SK-N-SH treated with all-trans-retinoic acid at 6 μM for 48 hours (cell line): ENCODE results near the gene C20orf144.

Experiments used
- ATAC-seq: fragments of 200-7000 bp; cut with Tn5 transposase; 3 replicates; pipeline ENCODE4 v1.9.1; 2020; ENCODE audit warnings: mild to moderate bottlenecking, moderate library complexity
- ARNTL ChIP-seq: fragments of 450-650 bp; formaldehyde crosslinking; IDR thresholded peaks from 2 replicates; pipeline ENCODE4 v1.5.0; 2020; ENCODE audit warnings: low read depth, mild to moderate bottlenecking, moderate library complexity, borderline replicate concordance
- BACH2 ChIP-seq: fragments of 250-450 bp; sonication (Bioruptor Pico); IDR thresholded peaks from 2 replicates; pipeline ENCODE4 v1.9.0; 2021; ENCODE audit warnings: mild to moderate bottlenecking, borderline replicate concordance
- CSDC2 ChIP-seq: fragments of 250-450 bp; sonication (Bioruptor Pico); IDR thresholded peaks from 2 replicates; pipeline ENCODE4 v1.5.0; 2020; ENCODE audit warnings: mild to moderate bottlenecking, moderate library complexity
- ESRRG ChIP-seq: fragments of 250-450 bp; sonication (Bioruptor Pico); IDR thresholded peaks from 2 replicates; pipeline ENCODE4 v1.6.1; 2021; ENCODE audit warnings: mild to moderate bottlenecking
- GLIS3 ChIP-seq: fragments of 250-450 bp; sonication (Bioruptor Pico); IDR thresholded peaks from 2 replicates; pipeline ENCODE4 v1.5.0; 2020; ENCODE audit warnings: mild to moderate bottlenecking, moderate library complexity
- ISL1 ChIP-seq: fragments of 250-450 bp; sonication (Bioruptor Pico); IDR thresholded peaks from 2 replicates; pipeline ENCODE4 v2.1.2; 2022; ENCODE audit warnings: mild to moderate bottlenecking, moderate library complexity
- OSR1 ChIP-seq: fragments of 250-450 bp; sonication (Bioruptor Pico); IDR thresholded peaks from 2 replicates; pipeline ENCODE4 v1.8.0; 2022; ENCODE audit warnings: moderate library complexity, mild to moderate bottlenecking, inconsistent platforms
- PPARA ChIP-seq: fragments of 250-450 bp; sonication (Bioruptor Pico); IDR thresholded peaks from 2 replicates; pipeline ENCODE4 v1.5.0; 2020; ENCODE audit warnings: mild to moderate bottlenecking, borderline replicate concordance
- RARB ChIP-seq: fragments of 250-450 bp; sonication (Bioruptor Pico); IDR thresholded peaks from 2 replicates; pipeline ENCODE4 v1.8.0; 2021; ENCODE audit warnings: mild to moderate bottlenecking, moderate library complexity
- SNAI2 ChIP-seq: fragments of 250-450 bp; sonication (Bioruptor Pico); IDR thresholded peaks from 2 replicates; pipeline ENCODE4 v1.5.0; 2020; ENCODE audit warnings: mild to moderate bottlenecking, moderate library complexity
- TOX ChIP-seq: fragments of 250-450 bp; sonication (Bioruptor Pico); IDR thresholded peaks from 2 replicates; pipeline ENCODE4 v1.8.0; 2021; ENCODE audit warnings: mild to moderate bottlenecking, moderate library complexity, borderline replicate concordance
- ZC3H10 ChIP-seq: fragments of 250-450 bp; sonication (Bioruptor Pico); IDR thresholded peaks from 2 replicates; pipeline ENCODE4 v1.5.1; 2021; ENCODE audit warnings: mild to moderate bottlenecking, moderate library complexity
- ZFP3 ChIP-seq: fragments of 250-450 bp; sonication (Bioruptor Pico); IDR thresholded peaks from 2 replicates; pipeline ENCODE4 v1.5.0; 2020; ENCODE audit warnings: mild to moderate bottlenecking, moderate library complexity
- ZFP30 ChIP-seq: fragments of 450-650 bp; formaldehyde crosslinking; IDR thresholded peaks from 2 replicates; pipeline ENCODE4 v1.5.0; 2022; ENCODE audit warnings: mild to moderate bottlenecking, moderate library complexity
- ZNF565 ChIP-seq: fragments of 450-650 bp; formaldehyde crosslinking; conservative IDR thresholded peaks from 2 replicates; pipeline ENCODE4 v1.5.0; 2020; ENCODE audit warnings: low read depth, mild to moderate bottlenecking, moderate library complexity
- ZNF70 ChIP-seq: fragments of 450-650 bp; formaldehyde crosslinking; IDR thresholded peaks from 2 replicates; pipeline ENCODE4 v1.5.0; 2020; ENCODE audit warnings: mild to moderate bottlenecking, moderate library complexity
- ZNF8 ChIP-seq: fragments of 450-650 bp; formaldehyde crosslinking; IDR thresholded peaks from 2 replicates; pipeline ENCODE4 v1.5.0; 2020; ENCODE audit warnings: mild to moderate bottlenecking, moderate library complexity
- TF ChIP-seq, protein P1 (sequence below): fragments of 250-450 bp; sonication (Bioruptor Pico); IDR thresholded peaks from 2 replicates; pipeline ENCODE4 v1.8.0; 2020; ENCODE audit warnings: mild to moderate bottlenecking, moderate library complexity, borderline replicate concordance
- TF ChIP-seq, protein P2 (sequence below): fragments of 250-450 bp; sonication (Bioruptor Pico); IDR thresholded peaks from 2 replicates; pipeline ENCODE4 v1.8.0; 2021; ENCODE audit warnings: low read depth, mild to moderate bottlenecking, moderate library complexity, borderline replicate concordance
- TF ChIP-seq, protein P3 (sequence below): fragments of 250-450 bp; sonication (Bioruptor Pico); IDR thresholded peaks from 2 replicates; pipeline ENCODE4 v1.5.1; 2021; ENCODE audit warnings: mild to moderate bottlenecking, moderate library complexity
- TF ChIP-seq, protein P4 (sequence below): fragments of 250-450 bp; sonication (Bioruptor Pico); IDR thresholded peaks from 2 replicates; pipeline ENCODE4 v1.5.1; 2020; ENCODE audit warnings: low read depth, mild to moderate bottlenecking, moderate library complexity
- TF ChIP-seq, protein P5 (sequence below): fragments of 250-450 bp; sonication (Bioruptor Pico); IDR thresholded peaks from 2 replicates; pipeline ENCODE4 v1.5.0; 2020; ENCODE audit warnings: mild to moderate bottlenecking, moderate library complexity

C20orf144 gene

DNA sequence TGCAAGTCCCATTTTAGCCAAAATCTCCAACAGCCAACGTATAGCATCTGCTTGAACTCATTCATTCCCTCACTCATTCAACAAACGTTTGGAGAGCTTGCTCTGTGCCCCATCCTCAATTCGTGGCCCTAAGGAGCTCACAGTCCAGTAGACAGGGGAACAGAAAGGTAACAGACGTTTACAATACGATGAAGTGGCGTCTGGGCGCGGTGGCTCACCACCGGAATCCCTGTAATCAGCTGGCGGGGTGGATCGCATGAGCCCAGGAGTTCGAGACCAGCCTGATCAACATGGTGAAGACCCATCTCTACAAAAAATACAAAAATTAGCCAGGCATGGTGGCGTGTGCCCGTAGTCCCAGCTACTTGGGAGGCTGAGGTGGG lies 24.8 kb downstream of the C20orf144 start:
- ATAC-seq, result no peak
- TF ChIP-seq PPARA (CRISPR knock-in tag), result no peak
- TF ChIP-seq, protein P1, sequence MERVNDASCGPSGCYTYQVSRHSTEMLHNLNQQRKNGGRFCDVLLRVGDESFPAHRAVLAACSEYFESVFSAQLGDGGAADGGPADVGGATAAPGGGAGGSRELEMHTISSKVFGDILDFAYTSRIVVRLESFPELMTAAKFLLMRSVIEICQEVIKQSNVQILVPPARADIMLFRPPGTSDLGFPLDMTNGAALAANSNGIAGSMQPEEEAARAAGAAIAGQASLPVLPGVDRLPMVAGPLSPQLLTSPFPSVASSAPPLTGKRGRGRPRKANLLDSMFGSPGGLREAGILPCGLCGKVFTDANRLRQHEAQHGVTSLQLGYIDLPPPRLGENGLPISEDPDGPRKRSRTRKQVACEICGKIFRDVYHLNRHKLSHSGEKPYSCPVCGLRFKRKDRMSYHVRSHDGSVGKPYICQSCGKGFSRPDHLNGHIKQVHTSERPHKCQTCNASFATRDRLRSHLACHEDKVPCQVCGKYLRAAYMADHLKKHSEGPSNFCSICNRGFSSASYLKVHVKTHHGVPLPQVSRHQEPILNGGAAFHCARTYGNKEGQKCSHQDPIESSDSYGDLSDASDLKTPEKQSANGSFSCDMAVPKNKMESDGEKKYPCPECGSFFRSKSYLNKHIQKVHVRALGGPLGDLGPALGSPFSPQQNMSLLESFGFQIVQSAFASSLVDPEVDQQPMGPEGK (CRISPR knock-in tag), result no peak
- no peak for TF ChIP-seq ZNF565 (CRISPR knock-in tag)
- TF ChIP-seq, protein P2, sequence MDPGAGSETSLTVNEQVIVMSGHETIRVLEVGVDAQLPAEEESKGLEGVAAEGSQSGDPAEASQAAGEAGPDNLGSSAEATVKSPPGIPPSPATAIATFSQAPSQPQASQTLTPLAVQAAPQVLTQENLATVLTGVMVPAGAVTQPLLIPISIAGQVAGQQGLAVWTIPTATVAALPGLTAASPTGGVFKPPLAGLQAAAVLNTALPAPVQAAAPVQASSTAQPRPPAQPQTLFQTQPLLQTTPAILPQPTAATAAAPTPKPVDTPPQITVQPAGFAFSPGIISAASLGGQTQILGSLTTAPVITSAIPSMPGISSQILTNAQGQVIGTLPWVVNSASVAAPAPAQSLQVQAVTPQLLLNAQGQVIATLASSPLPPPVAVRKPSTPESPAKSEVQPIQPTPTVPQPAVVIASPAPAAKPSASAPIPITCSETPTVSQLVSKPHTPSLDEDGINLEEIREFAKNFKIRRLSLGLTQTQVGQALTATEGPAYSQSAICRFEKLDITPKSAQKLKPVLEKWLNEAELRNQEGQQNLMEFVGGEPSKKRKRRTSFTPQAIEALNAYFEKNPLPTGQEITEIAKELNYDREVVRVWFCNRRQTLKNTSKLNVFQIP, result no peak
- no peak for TF ChIP-seq ESRRG (CRISPR knock-in tag)
- TF ChIP-seq, protein P3, sequence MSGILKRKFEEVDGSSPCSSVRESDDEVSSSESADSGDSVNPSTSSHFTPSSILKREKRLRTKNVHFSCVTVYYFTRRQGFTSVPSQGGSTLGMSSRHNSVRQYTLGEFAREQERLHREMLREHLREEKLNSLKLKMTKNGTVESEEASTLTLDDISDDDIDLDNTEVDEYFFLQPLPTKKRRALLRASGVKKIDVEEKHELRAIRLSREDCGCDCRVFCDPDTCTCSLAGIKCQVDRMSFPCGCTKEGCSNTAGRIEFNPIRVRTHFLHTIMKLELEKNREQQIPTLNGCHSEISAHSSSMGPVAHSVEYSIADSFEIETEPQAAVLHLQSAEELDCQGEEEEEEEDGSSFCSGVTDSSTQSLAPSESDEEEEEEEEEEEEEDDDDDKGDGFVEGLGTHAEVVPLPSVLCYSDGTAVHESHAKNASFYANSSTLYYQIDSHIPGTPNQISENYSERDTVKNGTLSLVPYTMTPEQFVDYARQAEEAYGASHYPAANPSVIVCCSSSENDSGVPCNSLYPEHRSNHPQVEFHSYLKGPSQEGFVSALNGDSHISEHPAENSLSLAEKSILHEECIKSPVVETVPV (CRISPR knock-in tag), result no peak
- TF ChIP-seq OSR1 (CRISPR knock-in tag), result no peak
- TF ChIP-seq ZFP3 (CRISPR knock-in tag), result no peak
- TF ChIP-seq SNAI2, result no peak
- no peak for TF ChIP-seq ZC3H10
- TF ChIP-seq GLIS3 (CRISPR knock-in tag), result no peak
- TF ChIP-seq, protein P4, sequence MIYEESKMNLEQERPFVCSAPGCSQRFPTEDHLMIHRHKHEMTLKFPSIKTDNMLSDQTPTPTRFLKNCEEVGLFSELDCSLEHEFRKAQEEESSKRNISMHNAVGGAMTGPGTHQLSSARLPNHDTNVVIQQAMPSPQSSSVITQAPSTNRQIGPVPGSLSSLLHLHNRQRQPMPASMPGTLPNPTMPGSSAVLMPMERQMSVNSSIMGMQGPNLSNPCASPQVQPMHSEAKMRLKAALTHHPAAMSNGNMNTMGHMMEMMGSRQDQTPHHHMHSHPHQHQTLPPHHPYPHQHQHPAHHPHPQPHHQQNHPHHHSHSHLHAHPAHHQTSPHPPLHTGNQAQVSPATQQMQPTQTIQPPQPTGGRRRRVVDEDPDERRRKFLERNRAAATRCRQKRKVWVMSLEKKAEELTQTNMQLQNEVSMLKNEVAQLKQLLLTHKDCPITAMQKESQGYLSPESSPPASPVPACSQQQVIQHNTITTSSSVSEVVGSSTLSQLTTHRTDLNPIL (CRISPR knock-in tag), result no peak
- TF ChIP-seq ARNTL (CRISPR knock-in tag), result no peak
- no peak for TF ChIP-seq RARB (CRISPR knock-in tag)
- no peak for TF ChIP-seq ISL1 (CRISPR knock-in tag)
- TF ChIP-seq, protein P5, sequence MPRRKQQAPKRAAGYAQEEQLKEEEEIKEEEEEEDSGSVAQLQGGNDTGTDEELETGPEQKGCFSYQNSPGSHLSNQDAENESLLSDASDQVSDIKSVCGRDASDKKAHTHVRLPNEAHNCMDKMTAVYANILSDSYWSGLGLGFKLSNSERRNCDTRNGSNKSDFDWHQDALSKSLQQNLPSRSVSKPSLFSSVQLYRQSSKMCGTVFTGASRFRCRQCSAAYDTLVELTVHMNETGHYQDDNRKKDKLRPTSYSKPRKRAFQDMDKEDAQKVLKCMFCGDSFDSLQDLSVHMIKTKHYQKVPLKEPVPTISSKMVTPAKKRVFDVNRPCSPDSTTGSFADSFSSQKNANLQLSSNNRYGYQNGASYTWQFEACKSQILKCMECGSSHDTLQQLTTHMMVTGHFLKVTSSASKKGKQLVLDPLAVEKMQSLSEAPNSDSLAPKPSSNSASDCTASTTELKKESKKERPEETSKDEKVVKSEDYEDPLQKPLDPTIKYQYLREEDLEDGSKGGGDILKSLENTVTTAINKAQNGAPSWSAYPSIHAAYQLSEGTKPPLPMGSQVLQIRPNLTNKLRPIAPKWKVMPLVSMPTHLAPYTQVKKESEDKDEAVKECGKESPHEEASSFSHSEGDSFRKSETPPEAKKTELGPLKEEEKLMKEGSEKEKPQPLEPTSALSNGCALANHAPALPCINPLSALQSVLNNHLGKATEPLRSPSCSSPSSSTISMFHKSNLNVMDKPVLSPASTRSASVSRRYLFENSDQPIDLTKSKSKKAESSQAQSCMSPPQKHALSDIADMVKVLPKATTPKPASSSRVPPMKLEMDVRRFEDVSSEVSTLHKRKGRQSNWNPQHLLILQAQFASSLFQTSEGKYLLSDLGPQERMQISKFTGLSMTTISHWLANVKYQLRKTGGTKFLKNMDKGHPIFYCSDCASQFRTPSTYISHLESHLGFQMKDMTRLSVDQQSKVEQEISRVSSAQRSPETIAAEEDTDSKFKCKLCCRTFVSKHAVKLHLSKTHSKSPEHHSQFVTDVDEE (CRISPR knock-in tag), result no peak
- no peak for TF ChIP-seq ZFP30 (CRISPR knock-in tag)

DNA sequence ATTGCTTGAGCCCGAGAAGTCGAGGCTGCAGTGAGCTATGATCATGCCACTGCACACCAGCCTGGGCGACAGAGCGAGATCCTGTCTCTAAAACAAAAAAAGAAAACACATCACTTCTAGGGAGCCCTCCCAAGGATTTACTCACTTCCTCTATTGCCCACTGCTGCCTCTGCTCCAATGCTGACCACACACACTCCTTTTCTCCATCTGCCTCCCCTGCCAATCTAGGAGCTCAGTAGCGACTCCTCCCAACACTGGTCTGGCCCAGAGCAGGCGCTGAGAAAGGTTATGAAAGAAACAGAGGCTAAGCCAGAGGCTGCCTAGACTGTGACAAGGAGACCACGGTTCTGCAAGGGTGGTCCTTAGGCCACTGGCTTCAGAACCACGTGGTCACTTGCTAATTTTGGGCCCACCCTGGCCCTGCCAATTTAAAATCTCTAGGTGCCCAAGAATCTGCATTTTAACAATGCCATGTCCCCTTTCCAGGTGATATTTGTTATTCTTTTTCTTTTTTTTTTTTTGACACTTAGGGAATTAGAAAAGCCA lies 25.3 kb downstream of the C20orf144 start:
- ATAC-seq, result no peak
- TF ChIP-seq ZFP3 (CRISPR knock-in tag) (no peak), GLIS3 (CRISPR knock-in tag) (no peak), OSR1 (CRISPR knock-in tag) (no peak), ISL1 (CRISPR knock-in tag) (no peak), PPARA (CRISPR knock-in tag) (no peak), ZC3H10 (no peak), RARB (CRISPR knock-in tag) (no peak), SNAI2 (no peak), ESRRG (CRISPR knock-in tag) (no peak), BACH2 (CRISPR knock-in tag) (no peak), ZNF565 (CRISPR knock-in tag) (no peak), ZFP30 (CRISPR knock-in tag) (no peak), ZNF8 (CRISPR knock-in tag) (no peak), ZNF70 (no peak), CSDC2 (CRISPR knock-in tag) (no peak), TOX (CRISPR knock-in tag) (no peak)
- TF ChIP-seq, protein P4 (CRISPR knock-in tag), result no peak
- TF ChIP-seq, protein P3 (CRISPR knock-in tag), result no peak
- TF ChIP-seq, protein P1 (CRISPR knock-in tag), result no peak
- TF ChIP-seq, protein P2, result no peak
- TF ChIP-seq, all 23 proteins: peak for 0
